ENCODE measurements around the gene CEMP1. TPM values are rescaled to one million over a fixed set of nuclear protein-coding genes. Genes with fewer than 3 reads are reported as not detected.
A peak's percentile ranks its signal among the peaks of the same experiment; 100 is the strongest.

Gene CEMP1
- total and polyA plus RNA-seq, 11 donors, result 0.04 to 0.27 (median 0.18) TPM; not detected in 8

DNA sequence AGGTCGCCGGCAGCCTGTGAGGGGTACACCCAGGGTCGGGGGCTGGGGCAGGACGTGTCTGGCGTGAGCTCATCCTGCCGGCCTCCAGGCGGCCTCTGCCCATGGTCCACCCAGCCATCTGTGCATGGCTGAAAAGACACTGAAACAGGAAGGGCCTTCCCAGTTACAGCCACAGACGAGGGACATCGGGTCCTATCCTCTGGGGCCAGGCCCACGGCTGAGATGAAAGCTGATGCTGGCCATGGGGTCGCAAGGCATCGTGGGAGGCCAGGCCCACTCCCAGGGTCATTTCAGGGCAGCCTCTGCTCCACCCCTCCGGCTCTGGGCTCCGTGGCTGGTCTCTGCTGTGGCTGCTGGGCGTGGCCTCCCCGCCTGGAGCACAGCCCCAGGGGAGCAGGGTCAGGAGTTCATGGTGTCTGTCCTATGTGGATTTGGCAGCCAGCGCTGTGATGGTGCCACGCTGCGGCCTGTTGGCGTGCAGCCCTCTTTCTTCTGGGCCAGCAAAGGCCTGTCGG, 34.0 kb downstream of the CEMP1 start:
- 21 to 34% (median 27%) methylated on average over 18 to 21 of the region's 21 CpGs for WGBS, 4 donors
- H3K4me1 ChIP-seq, result peaks cover 0 to 45% (median 34%) of the 10 kb centered on the region in 12 donors
- ATAC-seq (peak; percentile 45 to 76 (median 72)), DNase-seq (peak; percentile 79 to 93 (median 89))
- intact Hi-C loops (cut with DNase I), result loop anchor here in 8 of 10 donors (2.0 to 10.0 kb wide), 7 partner anchors 22 to 302 kb away; partner anchors contain the start of genes ABCA3 (in 1 of the 8), CASKIN1 (in 1 of the 8), CCNF (in 1 of the 8) and TBC1D24 (in 1 of the 8)
- TF ChIP-seq, protein P1, sequence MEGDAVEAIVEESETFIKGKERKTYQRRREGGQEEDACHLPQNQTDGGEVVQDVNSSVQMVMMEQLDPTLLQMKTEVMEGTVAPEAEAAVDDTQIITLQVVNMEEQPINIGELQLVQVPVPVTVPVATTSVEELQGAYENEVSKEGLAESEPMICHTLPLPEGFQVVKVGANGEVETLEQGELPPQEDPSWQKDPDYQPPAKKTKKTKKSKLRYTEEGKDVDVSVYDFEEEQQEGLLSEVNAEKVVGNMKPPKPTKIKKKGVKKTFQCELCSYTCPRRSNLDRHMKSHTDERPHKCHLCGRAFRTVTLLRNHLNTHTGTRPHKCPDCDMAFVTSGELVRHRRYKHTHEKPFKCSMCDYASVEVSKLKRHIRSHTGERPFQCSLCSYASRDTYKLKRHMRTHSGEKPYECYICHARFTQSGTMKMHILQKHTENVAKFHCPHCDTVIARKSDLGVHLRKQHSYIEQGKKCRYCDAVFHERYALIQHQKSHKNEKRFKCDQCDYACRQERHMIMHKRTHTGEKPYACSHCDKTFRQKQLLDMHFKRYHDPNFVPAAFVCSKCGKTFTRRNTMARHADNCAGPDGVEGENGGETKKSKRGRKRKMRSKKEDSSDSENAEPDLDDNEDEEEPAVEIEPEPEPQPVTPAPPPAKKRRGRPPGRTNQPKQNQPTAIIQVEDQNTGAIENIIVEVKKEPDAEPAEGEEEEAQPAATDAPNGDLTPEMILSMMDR (IDR thresholded peaks at IDR 0.05), result peak in 2 of 12 donors; percentile 11 to 29
- TF ChIP-seq POLR2A (IDR thresholded peaks at IDR 0.05), result no peak
- no peaks in the 10 kb centered on the region for H3K9me3 ChIP-seq
- no peaks in the 10 kb centered on the region for H3K27me3 ChIP-seq
- peak overlapping the region in 11 of 12 donors; percentile 13 to 63 (median 52) for H3K27ac ChIP-seq
- H3K4me3 ChIP-seq, result no peak overlapping the region
- peaks cover 0 to 19% (median 3%) of the 10 kb centered on the region in 9 donors for H3K36me3 ChIP-seq

DNA sequence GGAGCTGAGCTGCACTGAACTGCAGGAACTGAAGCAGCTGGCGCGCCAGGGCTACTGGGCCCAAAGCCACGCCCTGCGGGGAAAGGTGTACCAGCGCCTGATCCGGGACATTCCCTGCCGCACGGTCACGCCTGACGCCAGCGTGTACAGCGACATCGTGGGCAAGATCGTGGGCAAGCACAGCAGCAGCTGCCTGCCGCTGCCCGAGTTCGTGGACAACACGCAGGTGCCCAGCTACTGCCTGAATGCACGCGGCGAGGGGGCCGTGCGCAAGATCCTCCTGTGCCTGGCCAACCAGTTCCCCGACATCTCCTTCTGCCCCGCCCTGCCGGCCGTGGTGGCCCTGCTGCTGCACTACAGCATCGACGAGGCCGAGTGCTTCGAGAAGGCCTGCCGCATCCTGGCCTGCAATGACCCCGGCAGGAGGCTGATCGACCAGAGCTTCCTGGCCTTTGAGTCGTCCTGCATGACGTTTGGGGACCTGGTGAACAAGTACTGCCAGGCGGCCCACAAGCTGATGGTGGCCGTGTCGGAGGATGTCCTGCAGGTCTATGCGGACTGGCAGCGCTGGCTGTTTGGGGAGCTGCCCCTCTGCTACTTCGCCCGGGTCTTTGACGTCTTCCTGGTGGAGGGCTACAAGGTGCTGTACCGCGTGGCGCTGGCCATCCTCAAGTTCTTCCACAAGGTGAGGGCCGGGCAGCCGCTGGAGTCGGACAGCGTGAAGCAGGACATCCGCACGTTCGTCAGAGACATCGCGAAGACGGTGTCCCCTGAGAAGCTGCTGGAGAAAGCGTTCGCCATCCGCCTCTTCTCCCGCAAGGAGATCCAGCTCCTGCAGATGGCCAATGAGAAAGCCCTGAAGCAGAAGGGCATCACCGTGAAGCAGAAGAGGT, 34.7 kb downstream of the CEMP1 start:
- peak overlapping the region in 10 of 12 donors; percentile 13 to 63 (median 50) for H3K27ac ChIP-seq
- WGBS, 4 donors, result 89 to 96% (median 92%) methylated on average over 34 to 62 of the region's 62 CpGs
- H3K4me3 ChIP-seq, result no peak overlapping the region
- H3K9me3 ChIP-seq, result no peaks in the 10 kb centered on the region
- TF ChIP-seq POLR2A (IDR thresholded peaks at IDR 0.05), result no peak
- TF ChIP-seq, protein P1 (IDR thresholded peaks at IDR 0.05), result no peak
- ATAC-seq, result no peak
- peak in 3 of 5 donors; percentile 8 to 63 (median 28) for DNase-seq
- H3K4me1 ChIP-seq, result peaks cover 0 to 38% (median 28%) of the 10 kb centered on the region in 12 donors
- intact Hi-C loops (cut with DNase I), result loop anchor here in 8 of 10 donors (2.0 to 10.0 kb wide), 7 partner anchors 22 to 302 kb away; partner anchors contain the start of genes ABCA3 (in 1 of the 8), CASKIN1 (in 1 of the 8), CCNF (in 1 of the 8) and TBC1D24 (in 1 of the 8)
- no peaks in the 10 kb centered on the region for H3K27me3 ChIP-seq
- peaks cover 0 to 19% (median 3%) of the 10 kb centered on the region in 9 donors for H3K36me3 ChIP-seq

DNA sequence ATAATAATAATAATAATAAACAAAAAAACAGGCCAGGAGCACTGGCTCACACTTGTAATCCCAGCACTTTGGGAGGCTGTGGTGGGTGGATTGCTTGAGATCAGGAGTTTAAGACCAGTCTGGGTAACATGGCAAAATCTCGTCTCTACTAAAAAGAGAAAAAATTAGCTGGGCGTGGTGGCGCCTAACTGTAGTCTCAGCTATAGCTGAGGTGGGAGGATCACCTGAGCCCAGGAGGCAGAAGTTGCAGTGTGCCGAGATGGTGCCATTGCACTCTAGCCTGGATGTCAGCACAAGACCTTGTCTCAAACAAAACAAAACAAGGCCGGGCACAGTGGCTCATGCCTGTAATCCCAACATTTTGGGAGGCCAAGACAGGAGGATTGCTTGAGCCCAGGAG, 36.2 kb downstream of the CEMP1 start:
- ATAC-seq (no peak), DNase-seq (no peak)
- Histone ChIP-seq H3K27ac (no peak overlapping the region), H3K4me1 (peaks cover 0 to 31% (median 27%) of the 10 kb centered on the region in 12 donors), H3K9me3 (no peaks in the 10 kb centered on the region), H3K36me3 (peaks cover 0 to 19% (median 3%) of the 10 kb centered on the region in 9 donors), H3K4me3 (no peak overlapping the region), H3K27me3 (no peaks in the 10 kb centered on the region)
- 95 to 99% (median 97%) methylated on average over 5 of the region's 5 CpGs for WGBS, 4 donors
- TF ChIP-seq, protein P1 (IDR thresholded peaks at IDR 0.05), result no peak
- no peak for TF ChIP-seq POLR2A (IDR thresholded peaks at IDR 0.05)
- intact Hi-C loops (cut with DNase I), result loop anchor here in 7 of 10 donors (5.0 to 10.0 kb wide), 6 partner anchors 60 to 300 kb away; partner anchors contain the start of genes ABCA3 (in 1 of the 7), CASKIN1 (in 1 of the 7) and CCNF (in 1 of the 7)
